Chondrocyte (in vitro differentiated cells): ENCODE data around the gene CLRN3. TPM values are rescaled to one million over a fixed set of nuclear protein-coding genes. Genes with fewer than 3 reads are reported as not detected.

Experiments
- DNase-seq: peaks from one replicate; pipeline ENCODE4 v3.0.0; 2021; ENCODE audit warnings: mixed read lengths, low spot score
- H3K27ac Mint-ChIP-seq: one replicate; pipeline ENCODE4 v1.8.0; 2021; ENCODE audit warnings: mild to moderate bottlenecking, moderate library complexity, mixed read lengths; ENCODE audit not compliant: unreplicated experiment
- H3K27me3 Mint-ChIP-seq: 2 replicates; pipeline ENCODE4 v1.8.0; 2021; ENCODE audit warnings: low read depth, mixed read lengths
- H3K36me3 Mint-ChIP-seq: 2 replicates; pipeline ENCODE4 v1.8.0; 2021; ENCODE audit warnings: low read depth, mixed read lengths
- H3K4me1 Mint-ChIP-seq: 2 replicates; pipeline ENCODE4 v1.8.0; 2021; ENCODE audit warnings: low read depth, mild to moderate bottlenecking, mixed read lengths
- H3K4me3 Mint-ChIP-seq: one replicate; pipeline ENCODE4 v1.8.0; 2021; ENCODE audit warnings: mild to moderate bottlenecking, moderate library complexity, mixed read lengths; ENCODE audit not compliant: unreplicated experiment
- H3K9me3 Mint-ChIP-seq: 2 replicates; pipeline ENCODE4 v1.8.0; 2021; ENCODE audit warnings: low read depth, mixed read lengths
- total RNA-seq: library from RNA; stranded (reverse); gene quantifications from 3 replicates; pipeline ENCODE4 v1.2.1, GENCODE V29; 2021
- TF ChIP-seq, protein P1 (sequence below): fragments of 200-600 bp; sonication (generic); IDR thresholded peaks from 2 replicates; pipeline ENCODE4 v1.5.0; 2021; ENCODE audit warnings: antibody characterized with exemption, mild to moderate bottlenecking, moderate library complexity

The CLRN3 gene
- total RNA-seq, 1 donor from 2014 or later, result not detected

DNA sequence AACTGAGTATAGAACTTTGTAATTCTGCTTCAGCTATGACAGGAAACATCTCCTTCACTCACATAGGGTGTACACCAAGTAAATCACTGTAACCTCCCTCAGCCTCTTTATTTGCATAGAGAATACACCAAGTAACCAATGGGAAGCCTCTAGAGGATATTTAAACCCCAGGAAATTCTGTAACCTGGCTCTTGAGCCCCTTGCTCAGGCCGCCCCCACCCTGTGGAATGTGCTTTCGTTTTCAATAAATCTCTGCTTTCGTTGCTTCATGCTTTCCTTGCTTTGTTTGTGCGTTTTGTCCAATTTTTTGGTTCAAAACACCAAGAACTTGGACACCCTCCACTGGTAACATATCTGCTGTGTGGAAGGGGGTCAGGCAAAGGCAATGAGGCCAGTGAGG, 60.2 kb downstream of the CLRN3 start:
- H3K36me3 Mint-ChIP-seq, result no peaks in the 10 kb centered on the region
- peaks cover 2% of the 10 kb centered on the region for H3K9me3 Mint-ChIP-seq
- H3K4me1 Mint-ChIP-seq, result no peaks in the 10 kb centered on the region
- peaks cover 40% of the 10 kb centered on the region for H3K27me3 Mint-ChIP-seq
- DNase-seq, result no peak
- TF ChIP-seq, protein P1, sequence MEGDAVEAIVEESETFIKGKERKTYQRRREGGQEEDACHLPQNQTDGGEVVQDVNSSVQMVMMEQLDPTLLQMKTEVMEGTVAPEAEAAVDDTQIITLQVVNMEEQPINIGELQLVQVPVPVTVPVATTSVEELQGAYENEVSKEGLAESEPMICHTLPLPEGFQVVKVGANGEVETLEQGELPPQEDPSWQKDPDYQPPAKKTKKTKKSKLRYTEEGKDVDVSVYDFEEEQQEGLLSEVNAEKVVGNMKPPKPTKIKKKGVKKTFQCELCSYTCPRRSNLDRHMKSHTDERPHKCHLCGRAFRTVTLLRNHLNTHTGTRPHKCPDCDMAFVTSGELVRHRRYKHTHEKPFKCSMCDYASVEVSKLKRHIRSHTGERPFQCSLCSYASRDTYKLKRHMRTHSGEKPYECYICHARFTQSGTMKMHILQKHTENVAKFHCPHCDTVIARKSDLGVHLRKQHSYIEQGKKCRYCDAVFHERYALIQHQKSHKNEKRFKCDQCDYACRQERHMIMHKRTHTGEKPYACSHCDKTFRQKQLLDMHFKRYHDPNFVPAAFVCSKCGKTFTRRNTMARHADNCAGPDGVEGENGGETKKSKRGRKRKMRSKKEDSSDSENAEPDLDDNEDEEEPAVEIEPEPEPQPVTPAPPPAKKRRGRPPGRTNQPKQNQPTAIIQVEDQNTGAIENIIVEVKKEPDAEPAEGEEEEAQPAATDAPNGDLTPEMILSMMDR, result no peak
- H3K27ac Mint-ChIP-seq, result no peak overlapping the region
- H3K4me3 Mint-ChIP-seq, result no peak overlapping the region

DNA sequence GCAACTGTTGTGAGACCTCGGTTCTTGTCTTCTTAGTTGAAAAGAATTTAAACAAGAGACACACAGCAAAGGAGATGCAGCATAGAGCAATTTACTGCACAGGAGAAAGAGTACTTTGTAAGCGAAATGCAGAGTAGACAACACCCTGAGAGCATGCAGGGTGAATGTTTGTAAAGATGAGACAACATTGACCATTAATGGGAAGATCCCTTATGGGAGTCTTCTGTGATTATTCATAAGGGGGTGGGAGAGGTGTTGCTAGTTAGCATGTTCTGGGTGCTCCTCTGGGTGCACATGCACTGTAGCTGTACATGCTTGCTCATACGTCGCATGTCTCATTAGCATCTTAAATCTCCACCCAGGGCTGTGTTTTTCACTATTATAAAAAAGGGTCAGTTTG, 62.3 kb downstream of the CLRN3 start:
- Mint-ChIP-seq H3K9me3 (no peaks in the 10 kb centered on the region), H3K36me3 (no peaks in the 10 kb centered on the region), H3K4me1 (no peaks in the 10 kb centered on the region), H3K27ac (no peak overlapping the region), H3K27me3 (peaks cover 24% of the 10 kb centered on the region), H3K4me3 (no peak overlapping the region)
- DNase-seq, result no peak
- TF ChIP-seq, protein P1, result no peak

Other genes with a start within 250 kb of the CLRN3 start
- not detected in 3 replicates for gene FOXI2, start 155.8 kb downstream of the CLRN3 start, total RNA-seq
- 3.1 to 6.2 TPM (median 5.7 TPM) in 3 replicates for gene PTPRE, start 14.2 kb upstream of the CLRN3 start, total RNA-seq
- 11.7 to 18.3 TPM (median 17.1 TPM) in 3 replicates for gene MKI67, start 233.5 kb upstream of the CLRN3 start, total RNA-seq